T-helper 17 cell (primary cell): Measurements from ENCODE around the gene BFSP1. TPM values are rescaled to one million over a fixed set of nuclear protein-coding genes. Genes with fewer than 3 reads are reported as not detected.

Source experiments
- ATAC-seq: fragments of 150-1000 bp; cut with Tn5 transposase; 2 replicates; pipeline ENCODE4 v1.10.0; 2021; ENCODE audit warnings: mild to moderate bottlenecking, moderate library complexity
- DNase-seq, 3 donors: peaks; one replicate each; pipeline versions ENCODE4 v3.0.0 to v3.0.0-alpha.2; 2020 to 2021
- H3K9me3 ChIP-seq: one replicate; pipeline ENCODE4 v1.7.0; 2013; ENCODE audit warnings: low read length, mild to moderate bottlenecking; ENCODE audit not compliant: control insufficient read depth, poor library complexity, severe bottlenecking
- H3K27ac Mint-ChIP-seq: one replicate; pipeline ENCODE4 v1.8.0; 2022; ENCODE audit warnings: mild to moderate bottlenecking, moderate library complexity, mixed read lengths
- H3K27me3 Mint-ChIP-seq: one replicate; pipeline ENCODE4 v1.8.0; 2022; ENCODE audit warnings: mixed read lengths
- H3K36me3 Mint-ChIP-seq: one replicate; pipeline ENCODE4 v1.8.0; 2022; ENCODE audit warnings: low read depth, mixed read lengths
- H3K4me1 Mint-ChIP-seq: one replicate; pipeline ENCODE4 v1.8.0; 2022; ENCODE audit warnings: mild to moderate bottlenecking, mixed read lengths
- H3K4me3 Mint-ChIP-seq: one replicate; pipeline ENCODE4 v1.8.0; 2022; ENCODE audit warnings: mild to moderate bottlenecking, moderate library complexity, mixed read lengths
- total RNA-seq, 4 donors: library from RNA in 2 of 4; stranded (reverse) in 2 of 4; gene quantifications; one replicate each; pipeline ENCODE4 v1.2.3 and lab custom pipeline; 2022 to 2026

The BFSP1 gene
- total RNA-seq, 2 donors from 2014 or later = 0.21 to 1.0 TPM

GRCh38 chr20:17543531-17544131 lies 12.5 kb upstream of the BFSP1 start:
- Mint-ChIP-seq H3K4me3 (no peak overlapping the region), H3K27me3 (peaks cover 55% of the 10 kb centered on the region), H3K27ac (no peak overlapping the region), H3K36me3 (peaks cover 2% of the 10 kb centered on the region), H3K4me1 (peaks cover 2% of the 10 kb centered on the region)
- ATAC-seq = no peak
- no peak for DNase-seq
- no peaks in the 10 kb centered on the region for H3K9me3 ChIP-seq

GRCh38 chr20:17542993-17543412 lies 11.8 kb upstream of the BFSP1 start:
- H3K4me1 Mint-ChIP-seq = peaks cover 2% of the 10 kb centered on the region
- peaks cover 60% of the 10 kb centered on the region for H3K27me3 Mint-ChIP-seq
- H3K4me3 Mint-ChIP-seq = no peak overlapping the region
- no peak overlapping the region for H3K27ac Mint-ChIP-seq
- peaks cover 2% of the 10 kb centered on the region for H3K36me3 Mint-ChIP-seq
- DNase-seq (no peak), ATAC-seq (no peak)
- no peaks in the 10 kb centered on the region for H3K9me3 ChIP-seq

GRCh38 chr20:17542481-17542880 lies 11.3 kb upstream of the BFSP1 start:
- ATAC-seq (no peak), DNase-seq (no peak)
- H3K9me3 ChIP-seq = no peaks in the 10 kb centered on the region
- Mint-ChIP-seq H3K4me1 (peaks cover 2% of the 10 kb centered on the region), H3K36me3 (peaks cover 2% of the 10 kb centered on the region), H3K27ac (no peak overlapping the region), H3K4me3 (no peak overlapping the region), H3K27me3 (peaks cover 65% of the 10 kb centered on the region)

GRCh38 chr20:17541996-17542395 lies 10.8 kb upstream of the BFSP1 start:
- H3K27me3 Mint-ChIP-seq = peaks cover 65% of the 10 kb centered on the region
- peaks cover 2% of the 10 kb centered on the region for H3K36me3 Mint-ChIP-seq
- no peak for ATAC-seq
- no peak overlapping the region for H3K27ac Mint-ChIP-seq
- H3K9me3 ChIP-seq = no peaks in the 10 kb centered on the region
- H3K4me1 Mint-ChIP-seq = peaks cover 5% of the 10 kb centered on the region
- DNase-seq = no peak
- no peak overlapping the region for H3K4me3 Mint-ChIP-seq

- H3K9me3 ChIP-seq = no peaks in the 10 kb centered on the region
- Mint-ChIP-seq H3K27me3 (peaks cover 65% of the 10 kb centered on the region), H3K27ac (no peak overlapping the region), H3K4me3 (no peak overlapping the region), H3K36me3 (peaks cover 2% of the 10 kb centered on the region), H3K4me1 (peaks cover 8% of the 10 kb centered on the region)
- ATAC-seq (no peak), DNase-seq (no peak)
Observed at GRCh38 chr20:17541596-17541995, 10.4 kb upstream of the BFSP1 start.

GRCh38 chr20:17538517-17539170 lies 7.5 kb upstream of the BFSP1 start:
- Mint-ChIP-seq H3K4me3 (no peak overlapping the region), H3K36me3 (no peaks in the 10 kb centered on the region), H3K27me3 (peaks cover 46% of the 10 kb centered on the region), H3K27ac (no peak overlapping the region), H3K4me1 (peaks cover 10% of the 10 kb centered on the region)
- no peaks in the 10 kb centered on the region for H3K9me3 ChIP-seq
- no peak for DNase-seq
- ATAC-seq = no peak

GRCh38 chr20:17537959-17538358 lies 6.8 kb upstream of the BFSP1 start:
- Mint-ChIP-seq H3K27me3 (peaks cover 39% of the 10 kb centered on the region), H3K4me3 (no peak overlapping the region), H3K27ac (no peak overlapping the region), H3K36me3 (no peaks in the 10 kb centered on the region), H3K4me1 (peaks cover 14% of the 10 kb centered on the region)
- no peak for ATAC-seq
- DNase-seq = no peak
- H3K9me3 ChIP-seq = no peaks in the 10 kb centered on the region

- peak; percentile 99 for ATAC-seq
- peaks cover 35% of the 10 kb centered on the region for H3K27me3 Mint-ChIP-seq
- H3K9me3 ChIP-seq = no peaks in the 10 kb centered on the region
- DNase-seq = peak; percentile 29 to 50 (median 29)
- no peak overlapping the region for H3K4me3 Mint-ChIP-seq
- H3K36me3 Mint-ChIP-seq = no peaks in the 10 kb centered on the region
- H3K4me1 Mint-ChIP-seq = peaks cover 14% of the 10 kb centered on the region
- H3K27ac Mint-ChIP-seq = peak overlapping the region; percentile 32
Observed at GRCh38 chr20:17536944-17537444, 5.8 kb upstream of the BFSP1 start.

GRCh38 chr20:17534077-17534476 lies 2.9 kb upstream of the BFSP1 start:
- no peaks in the 10 kb centered on the region for H3K36me3 Mint-ChIP-seq
- H3K27me3 Mint-ChIP-seq = peaks cover 15% of the 10 kb centered on the region

GRCh38 chr20:17533396-17533795 lies 2.2 kb upstream of the BFSP1 start:
- no peaks in the 10 kb centered on the region for H3K9me3 ChIP-seq
- Mint-ChIP-seq H3K27me3 (peaks cover 8% of the 10 kb centered on the region), H3K4me1 (peaks cover 19% of the 10 kb centered on the region), H3K27ac (no peak overlapping the region), H3K4me3 (no peak overlapping the region), H3K36me3 (no peaks in the 10 kb centered on the region)
- ATAC-seq (no peak), DNase-seq (no peak)

More at GRCh38 chr20:17534077-17534476, 2.9 kb upstream of the BFSP1 start:
- Mint-ChIP-seq H3K4me3 (no peak overlapping the region), H3K4me1 (peaks cover 19% of the 10 kb centered on the region), H3K27ac (no peak overlapping the region)
- ATAC-seq = no peak
- no peak for DNase-seq
- no peaks in the 10 kb centered on the region for H3K9me3 ChIP-seq

GRCh38 chr20:17531665-17532025 lies 466 bp upstream of the BFSP1 start:
- peaks cover 13% of the 10 kb centered on the region for H3K4me1 Mint-ChIP-seq
- ATAC-seq = no peak

GRCh38 chr20:17530153-17530552 lies 1.0 kb downstream of the BFSP1 start:
- Mint-ChIP-seq H3K27me3 (no peaks in the 10 kb centered on the region), H3K27ac (no peak overlapping the region), H3K36me3 (no peaks in the 10 kb centered on the region), H3K4me3 (peak overlapping the region; percentile 50), H3K4me1 (peaks cover 16% of the 10 kb centered on the region)
- H3K9me3 ChIP-seq = no peaks in the 10 kb centered on the region
- DNase-seq (no peak), ATAC-seq (no peak)

More at GRCh38 chr20:17531665-17532025, 466 bp upstream of the BFSP1 start:
- no peak for DNase-seq
- H3K27ac Mint-ChIP-seq = peak overlapping the region; percentile 54
- no peaks in the 10 kb centered on the region for H3K9me3 ChIP-seq
- no peaks in the 10 kb centered on the region for H3K27me3 Mint-ChIP-seq
- no peaks in the 10 kb centered on the region for H3K36me3 Mint-ChIP-seq
- H3K4me3 Mint-ChIP-seq = peak overlapping the region; percentile 84

GRCh38 chr20:17529586-17529985 lies 1.6 kb downstream of the BFSP1 start:
- DNase-seq (no peak), ATAC-seq (no peak)
- Mint-ChIP-seq H3K4me3 (no peak overlapping the region), H3K36me3 (no peaks in the 10 kb centered on the region), H3K4me1 (peaks cover 16% of the 10 kb centered on the region), H3K27ac (no peak overlapping the region), H3K27me3 (no peaks in the 10 kb centered on the region)
- no peaks in the 10 kb centered on the region for H3K9me3 ChIP-seq

- H3K36me3 Mint-ChIP-seq = no peaks in the 10 kb centered on the region
- DNase-seq = no peak
- no peak overlapping the region for H3K4me3 Mint-ChIP-seq
- H3K9me3 ChIP-seq = no peaks in the 10 kb centered on the region
- no peak overlapping the region for H3K27ac Mint-ChIP-seq
- H3K27me3 Mint-ChIP-seq = no peaks in the 10 kb centered on the region
- peaks cover 4% of the 10 kb centered on the region for H3K4me1 Mint-ChIP-seq
- ATAC-seq = peak; percentile 80
Observed at GRCh38 chr20:17525650-17526049, 5.5 kb downstream of the BFSP1 start.
